GM18861 (cell line): ENCODE data around the gene NAPA.

ENCODE experiments used
- ATAC-seq: cut with Tn5 transposase; IDR thresholded peaks from one replicate; pipeline ENCODE4 v1.9.1; 2021; ENCODE audit not compliant: unreplicated experiment

NAPA gene

DNA sequence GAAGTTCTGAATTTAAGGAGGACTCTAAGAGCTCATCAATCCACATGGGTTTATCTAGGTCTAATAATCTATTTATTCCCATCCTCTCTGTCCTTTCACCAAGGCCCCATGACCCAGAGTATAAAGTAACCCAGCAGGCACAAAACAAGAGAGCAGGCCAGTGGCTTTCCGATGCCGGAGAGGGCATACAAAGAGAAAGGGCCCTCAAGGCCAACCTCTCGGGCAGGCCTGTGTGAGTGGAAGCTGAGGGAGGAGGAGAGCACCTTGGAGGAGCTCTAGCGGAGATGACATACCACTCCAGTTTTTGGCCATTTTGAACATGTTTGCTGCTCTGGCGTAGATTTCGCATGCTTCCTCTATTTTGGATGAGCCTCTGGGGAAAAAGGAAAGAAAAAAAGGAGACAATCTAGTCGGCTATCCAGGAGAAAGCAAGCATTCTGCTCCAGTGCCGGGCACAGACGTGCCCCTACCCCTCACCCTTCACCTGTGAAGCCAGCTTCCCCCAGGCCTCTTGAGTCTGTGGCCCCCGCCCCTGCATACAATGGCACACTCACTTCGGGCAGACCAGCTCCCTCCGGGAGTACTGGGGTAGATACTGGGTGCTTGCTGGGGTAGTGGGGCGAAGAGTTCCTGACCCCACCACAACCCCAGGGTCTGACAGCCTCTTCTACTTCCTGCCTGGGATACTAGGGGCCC lies 11.6 kb downstream of the NAPA start:
- no peak for ATAC-seq

DNA sequence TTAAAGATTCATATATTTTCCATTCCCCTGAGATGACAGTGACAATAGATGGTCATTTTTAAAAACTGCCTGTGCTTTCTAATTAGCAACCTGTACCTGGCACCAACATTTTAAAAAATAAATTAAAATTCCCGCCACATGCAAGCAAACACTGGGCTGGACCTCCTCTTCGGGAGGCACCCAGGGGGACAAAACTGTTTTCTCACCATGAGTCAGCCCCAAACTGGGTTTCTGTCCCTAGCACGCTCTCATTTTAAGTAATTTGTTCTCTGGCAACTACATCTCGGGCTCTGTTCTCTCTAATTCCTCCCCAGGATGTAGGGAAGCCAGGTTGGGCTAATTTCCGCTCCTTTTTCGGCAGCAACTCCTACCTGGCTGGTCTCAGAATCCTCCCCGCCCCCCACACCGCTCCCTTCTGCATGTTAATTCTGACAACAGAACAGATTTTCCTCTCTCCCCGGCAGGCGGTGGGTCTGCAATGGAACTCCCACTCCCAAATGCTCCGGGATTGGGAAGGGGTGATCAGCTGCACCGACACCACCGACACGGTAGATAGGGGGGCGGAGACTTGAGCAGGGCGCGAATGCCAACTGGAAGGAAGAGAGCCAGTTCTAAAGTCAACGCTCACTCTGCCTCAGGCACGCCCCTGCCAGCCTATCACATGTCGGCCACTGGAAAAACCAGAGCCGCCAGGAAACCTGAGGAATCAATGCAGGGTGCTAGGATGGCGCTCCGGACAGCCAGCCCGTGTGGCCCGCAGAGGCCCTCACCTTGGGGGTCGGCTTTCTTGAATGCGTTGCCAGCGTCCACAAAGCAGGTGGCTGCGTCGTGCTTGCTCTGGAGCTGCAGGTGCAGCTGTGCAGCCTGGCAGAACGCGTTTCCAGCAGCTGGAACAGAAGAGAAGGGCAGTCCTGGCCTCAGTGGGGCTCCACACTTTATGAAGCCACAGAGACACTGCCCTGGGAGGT lies 14.7 kb downstream of the NAPA start:
- no peak for ATAC-seq

GRCh38 chr19:47499371-47499770 lies 15.5 kb downstream of the NAPA start:
- ATAC-seq, result no peak

GRCh38 chr19:47498561-47498960 lies 16.3 kb downstream of the NAPA start:
- ATAC-seq, result no peak

GRCh38 chr19:47497821-47498520 lies 16.9 kb downstream of the NAPA start:
- no peak for ATAC-seq

DNA sequence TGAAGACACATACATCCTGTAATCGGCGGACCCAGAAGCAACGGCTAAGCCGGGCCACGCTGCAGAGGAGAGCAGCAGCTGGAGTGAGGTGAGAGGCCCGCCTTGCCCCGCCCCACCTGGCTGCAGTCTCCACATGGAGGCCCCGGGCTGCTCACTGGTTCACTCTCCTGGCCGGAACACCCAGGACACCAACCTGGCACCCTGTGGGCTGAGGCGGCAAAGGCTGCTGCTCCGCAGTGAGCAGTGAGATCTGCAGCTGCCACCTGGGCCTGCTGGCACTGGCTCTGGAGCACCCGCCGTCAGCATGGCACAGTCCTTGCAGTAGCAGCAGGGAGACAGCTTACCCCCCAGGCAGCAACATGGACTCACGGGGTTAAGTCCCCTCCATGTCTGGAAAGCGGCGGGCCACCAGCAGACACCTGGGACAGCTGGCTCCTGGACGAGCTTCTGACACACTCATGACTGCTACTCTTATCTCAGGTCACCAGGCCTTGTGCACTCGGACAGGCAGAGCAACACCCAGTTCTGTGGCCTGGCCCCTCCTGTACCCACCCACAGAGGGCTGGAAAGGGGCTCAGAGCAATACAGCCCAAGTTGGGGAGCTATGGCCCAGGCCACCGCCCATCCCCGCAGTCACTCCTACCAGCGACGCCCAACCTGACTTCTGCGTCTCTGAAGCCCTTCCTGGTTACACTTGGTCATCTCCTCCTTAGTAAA lies 17.7 kb downstream of the NAPA start:
- no peak for ATAC-seq

DNA sequence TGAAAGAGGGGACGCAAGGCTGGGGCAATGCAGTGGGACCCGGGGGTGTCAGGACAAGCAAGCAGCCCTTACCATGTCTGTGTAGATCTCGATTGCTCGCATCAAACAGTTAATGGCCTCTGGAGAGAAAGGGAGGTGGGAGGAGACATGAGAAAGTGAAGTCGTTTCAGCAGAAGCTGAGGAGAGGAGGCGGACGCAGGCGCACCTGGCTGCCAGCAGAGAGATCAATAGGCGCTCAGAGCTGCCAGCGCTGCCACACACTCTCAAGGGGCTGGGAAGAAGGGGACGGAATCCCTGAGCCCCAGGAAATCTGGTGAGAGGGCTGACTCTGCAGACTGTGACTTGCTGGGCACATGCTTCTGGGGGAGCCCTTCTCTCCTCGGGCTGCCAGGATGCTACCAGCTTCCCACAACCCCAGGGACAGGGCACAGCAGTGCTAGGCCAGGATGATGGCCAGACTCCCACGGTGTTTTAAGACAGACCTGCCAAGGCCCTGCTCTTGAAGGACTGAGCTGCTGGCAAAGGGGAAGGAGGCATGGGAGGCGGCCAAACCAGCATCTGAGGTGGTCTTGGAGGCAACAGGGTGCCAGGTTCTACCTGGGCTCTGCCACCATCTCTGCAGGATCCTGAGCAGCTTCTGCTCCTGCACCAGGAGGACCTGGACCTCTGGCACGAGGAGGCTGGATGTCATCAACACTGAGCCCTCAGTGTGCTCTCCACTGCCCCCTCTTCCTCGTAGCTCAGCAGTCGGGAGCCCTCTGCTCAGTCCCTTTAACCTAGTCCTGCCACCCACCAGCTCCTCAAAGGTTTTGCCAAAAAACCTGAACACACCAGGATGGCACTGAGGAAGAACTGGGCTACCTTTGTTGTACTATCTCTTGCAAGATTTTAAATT lies 19.1 kb downstream of the NAPA start:
- ATAC-seq, result no peak

- ATAC-seq, result no peak
These were observed 20.1 kb downstream of the NAPA start for GRCh38 chr19:47494729-47495128.

GRCh38 chr19:47494211-47494547 lies 20.7 kb downstream of the NAPA start:
- ATAC-seq, result no peak

DNA sequence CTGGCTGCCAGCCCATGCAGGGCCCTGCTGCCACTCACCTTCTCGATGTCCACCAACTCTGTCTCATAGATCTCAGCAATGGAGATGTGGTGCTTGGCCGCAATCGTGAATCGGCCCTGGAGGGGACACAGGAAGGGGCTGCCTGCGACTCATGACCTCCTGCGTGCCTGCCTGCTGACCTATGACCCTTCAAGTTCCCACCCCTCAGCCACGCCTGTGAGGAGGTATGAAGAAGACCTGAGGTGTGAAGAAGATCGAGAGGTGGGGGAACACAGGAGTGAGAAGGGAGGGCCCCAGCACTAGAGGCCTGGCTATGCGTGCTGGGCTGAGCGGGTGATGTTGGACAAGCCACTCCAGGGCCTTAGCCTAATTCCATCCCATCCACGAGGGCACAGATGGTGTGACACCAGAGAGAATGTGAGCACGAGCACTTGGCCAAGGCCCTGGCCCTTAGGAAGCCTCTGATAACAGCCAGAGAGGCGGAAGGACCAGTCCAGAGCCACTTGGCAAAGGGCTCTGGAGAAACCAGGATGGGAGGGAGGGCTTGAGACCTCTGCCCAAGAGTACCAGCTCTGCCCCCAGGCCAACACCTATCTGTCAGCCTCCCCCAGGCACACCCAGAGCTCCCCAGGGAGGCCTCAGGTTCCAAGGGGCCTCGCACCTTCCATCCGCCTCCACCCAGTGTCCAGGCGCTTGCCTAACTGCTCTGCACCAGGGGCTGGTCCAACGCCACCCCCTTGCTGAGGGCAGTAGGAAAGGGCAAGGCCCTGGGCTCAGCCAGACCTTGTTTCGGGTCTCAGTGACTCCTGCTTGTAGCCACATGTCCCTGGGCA lies 21.3 kb downstream of the NAPA start:
- no peak for ATAC-seq

DNA sequence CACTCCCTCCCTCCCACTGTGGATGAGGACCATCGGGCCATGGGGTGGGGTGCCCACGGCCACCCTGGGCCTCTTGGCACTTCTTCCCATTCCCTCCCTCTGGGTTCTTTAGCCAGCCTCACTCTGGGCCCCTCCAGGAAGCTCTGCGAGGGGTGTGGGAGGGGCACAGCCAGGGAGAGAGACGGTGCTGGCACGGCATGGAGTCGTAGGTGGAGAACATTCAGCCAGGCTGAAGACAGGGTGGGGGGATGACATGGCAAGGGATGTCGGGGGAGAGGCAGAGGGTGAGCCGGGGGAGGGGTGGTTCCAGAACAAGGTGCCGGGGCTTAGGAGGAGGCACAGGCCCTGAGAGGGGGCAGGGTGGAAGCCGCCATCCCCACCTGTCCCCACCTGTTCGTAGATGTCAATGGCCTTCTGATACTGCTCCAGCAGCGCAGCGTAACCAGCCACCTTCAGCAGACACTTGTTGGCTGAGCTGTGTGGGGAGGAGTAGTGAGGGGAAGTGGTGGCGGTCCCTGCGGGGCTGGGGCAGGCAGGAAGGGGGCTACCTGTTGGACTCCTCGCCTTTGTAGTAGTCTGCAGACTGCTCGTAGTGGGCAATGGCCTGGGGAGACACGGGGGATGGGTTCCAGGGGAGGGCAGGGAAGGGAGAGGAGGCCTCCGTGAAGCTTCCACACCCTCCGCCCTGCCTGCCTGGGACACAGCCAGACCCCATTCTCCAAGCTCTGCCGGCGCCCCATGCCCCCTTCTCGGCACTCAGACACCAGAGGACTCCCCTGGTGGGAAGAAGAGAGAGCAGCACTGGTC lies 22.1 kb downstream of the NAPA start:
- no peak for ATAC-seq

DNA sequence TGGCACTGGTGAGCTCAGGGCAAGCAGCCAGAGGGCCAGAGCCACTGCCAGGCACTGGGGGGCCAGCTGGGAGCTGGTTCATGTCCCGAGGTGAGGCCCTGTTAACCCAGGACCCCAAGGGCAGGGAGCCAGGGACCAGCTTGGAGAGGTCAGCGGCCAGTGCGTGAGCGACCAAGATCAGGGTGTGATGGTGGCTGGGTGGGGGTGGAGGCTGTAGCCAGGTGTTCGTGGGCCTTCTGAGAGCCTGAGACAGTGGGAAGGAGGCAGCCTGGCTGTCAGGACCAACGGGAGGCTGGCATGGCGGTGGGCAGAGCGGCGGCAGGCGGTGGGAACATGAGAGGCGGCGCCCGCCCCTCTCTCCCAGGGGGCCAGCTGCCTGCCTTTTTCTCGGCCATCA lies 22.7 kb downstream of the NAPA start:
- no peak for ATAC-seq

DNA sequence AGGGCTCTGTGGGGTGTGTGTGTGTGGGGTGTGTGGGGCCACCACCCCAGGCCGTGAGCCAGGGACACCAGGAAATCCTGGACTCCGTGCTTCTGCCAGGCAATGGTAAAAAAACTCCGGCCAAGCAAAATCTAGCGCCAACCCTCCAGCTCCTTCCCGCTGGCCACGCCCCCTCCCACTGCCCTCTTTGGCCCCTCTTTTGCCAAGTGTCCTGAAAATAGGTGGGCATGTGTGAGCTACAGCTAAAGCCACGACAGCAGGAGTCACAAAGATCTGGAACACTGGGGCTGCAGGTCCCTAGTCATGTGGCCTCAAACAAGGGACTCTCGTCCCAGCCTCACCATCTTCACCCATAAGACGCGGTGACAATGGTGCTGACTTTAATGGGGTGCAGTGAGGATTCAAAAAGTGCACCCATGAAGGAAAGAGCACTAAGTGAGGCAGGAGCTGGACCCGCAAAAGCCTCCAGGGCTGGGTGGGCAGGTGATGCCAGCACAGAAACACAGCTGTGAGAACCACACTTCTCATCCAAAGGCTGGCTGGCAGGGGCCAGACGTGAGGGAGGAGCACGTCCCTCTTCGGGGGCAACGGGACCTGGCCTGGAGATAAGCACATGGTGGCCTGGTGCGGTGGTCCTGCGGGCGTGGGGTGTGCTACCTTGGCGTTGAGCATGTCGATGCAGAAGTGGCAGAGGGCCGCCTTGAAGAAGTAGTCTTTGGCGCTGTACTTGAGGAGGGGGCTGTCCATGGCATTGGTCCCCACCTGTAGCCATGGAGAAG lies 23.3 kb downstream of the NAPA start:
- ATAC-seq, result no peak

DNA sequence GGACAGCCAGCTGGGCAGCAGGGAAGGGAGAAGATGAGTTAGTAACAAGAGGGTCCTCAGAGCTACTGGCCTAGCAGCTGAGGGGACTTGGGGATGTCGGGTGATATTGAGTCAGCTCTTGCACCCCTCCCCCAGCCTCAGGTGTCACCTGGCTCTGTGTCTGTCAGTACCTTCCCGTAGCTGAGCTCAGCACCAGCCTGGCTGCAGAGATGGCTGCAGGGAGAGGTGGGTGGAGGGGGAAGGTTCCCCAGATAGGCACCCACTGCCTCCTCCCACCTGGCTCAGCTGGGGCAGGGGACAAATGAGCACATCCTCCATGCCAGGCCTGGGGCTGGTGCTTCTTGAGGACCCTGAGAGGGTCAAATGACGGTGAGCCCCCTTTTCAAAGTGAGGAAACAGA lies 24.0 kb downstream of the NAPA start:
- ATAC-seq, result no peak

DNA sequence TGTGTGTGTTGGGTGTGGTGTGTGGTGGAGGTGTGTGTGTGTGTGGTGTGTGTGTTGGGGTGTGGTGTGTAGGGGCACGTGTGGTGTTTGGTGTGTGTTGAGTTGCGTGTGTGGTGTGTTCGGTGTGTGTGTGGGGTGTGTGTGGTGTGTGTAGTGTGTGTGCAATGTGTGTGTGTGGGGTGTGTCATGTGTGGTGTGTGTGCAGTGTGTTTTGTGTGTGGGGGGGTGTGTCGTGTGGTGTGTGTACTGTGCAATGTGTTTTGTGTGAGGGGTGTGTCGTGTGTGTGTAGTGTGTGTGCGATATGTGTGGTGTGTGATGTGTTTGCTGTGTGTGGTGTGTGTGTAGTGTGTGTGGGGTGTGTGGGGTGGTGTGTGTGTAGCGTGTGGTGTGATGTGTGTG lies 24.8 kb downstream of the NAPA start:
- ATAC-seq, result no peak

DNA sequence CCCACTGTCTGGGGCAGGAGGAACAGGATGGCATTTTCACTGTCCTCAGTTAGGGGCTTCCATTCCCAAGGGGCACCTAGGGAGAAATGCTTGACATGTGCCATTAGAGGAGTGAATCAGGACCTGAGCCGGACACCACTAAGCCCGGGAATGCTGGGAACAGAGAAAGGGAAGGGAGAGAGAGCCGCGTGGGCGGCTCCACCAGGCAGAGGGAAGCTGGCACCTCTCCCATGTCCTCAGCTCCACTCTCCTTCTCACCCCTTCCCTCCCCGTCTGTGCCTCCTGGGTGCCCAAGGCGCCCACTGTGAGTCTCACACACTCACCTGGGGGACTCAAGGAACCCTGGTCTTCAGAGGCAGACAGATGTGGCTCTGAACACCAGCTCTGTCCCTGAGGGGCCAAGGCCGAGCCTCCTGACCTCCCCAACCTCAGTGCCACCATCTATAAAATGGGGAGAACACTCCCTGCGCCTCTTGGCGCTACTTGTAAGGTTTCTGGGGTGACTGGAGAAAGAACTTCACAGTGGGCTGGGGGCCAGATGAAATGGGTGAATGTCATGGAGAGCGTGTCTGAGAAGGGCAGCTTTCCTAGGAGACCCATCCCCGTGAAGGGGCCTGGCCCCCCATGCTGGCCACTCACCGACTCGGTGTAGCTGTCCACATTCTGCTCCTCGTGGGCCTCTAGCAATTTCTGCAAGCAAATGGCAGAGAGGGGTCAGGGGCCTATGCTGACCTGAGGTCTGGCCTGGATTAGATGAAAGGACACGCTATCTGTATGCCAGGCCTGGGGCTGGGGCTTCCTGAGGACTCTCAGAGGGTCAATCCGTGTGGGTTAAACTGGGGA lies 25.6 kb downstream of the NAPA start:
- ATAC-seq, result no peak
